NAMALWA (cell line): ENCODE data around the gene TMEM178A.
"Not testable (repeated sequence)": the region's sequence is repeated elsewhere in the genome, so short reads cannot be mapped to it uniquely, and the experiment has no call there.

Source experiments
- DNase-seq: peaks from one replicate; pipeline ENCODE4 v3.0.0-alpha.2; 2015; ENCODE audit warnings: low spot score

Gene TMEM178A

DNA sequence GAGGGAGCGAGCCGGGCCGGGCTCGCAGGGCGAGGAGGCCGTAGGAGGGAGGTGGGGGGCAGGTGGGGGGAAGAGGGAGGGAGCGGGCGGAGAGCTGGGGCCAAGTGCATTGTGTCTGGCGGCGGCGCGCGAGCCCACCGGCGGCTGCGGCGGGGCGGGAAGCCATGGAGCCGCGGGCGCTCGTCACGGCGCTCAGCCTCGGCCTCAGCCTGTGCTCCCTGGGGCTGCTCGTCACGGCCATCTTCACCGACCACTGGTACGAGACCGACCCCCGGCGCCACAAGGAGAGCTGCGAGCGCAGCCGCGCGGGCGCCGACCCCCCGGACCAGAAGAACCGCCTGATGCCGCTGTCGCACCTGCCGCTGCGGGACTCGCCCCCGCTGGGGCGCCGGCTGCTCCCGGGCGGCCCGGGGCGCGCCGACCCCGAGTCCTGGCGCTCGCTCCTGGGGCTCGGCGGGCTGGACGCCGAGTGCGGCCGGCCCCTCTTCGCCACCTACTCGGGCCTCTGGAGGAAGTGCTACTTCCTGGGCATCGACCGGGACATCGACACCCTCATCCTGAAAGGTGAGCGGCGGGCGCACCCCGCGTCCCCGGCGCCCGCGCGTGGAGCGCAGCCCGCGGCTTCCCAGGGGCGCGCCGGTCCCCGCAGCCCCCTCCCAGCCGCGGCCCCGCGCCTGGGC is at the start of gene TMEM178A:
TMEM178A (plus strand) TSS at position 107 of the 680 bp plus-strand sequence; CDS start at position 165, 58 bp downstream.
- no peak for DNase-seq

DNA sequence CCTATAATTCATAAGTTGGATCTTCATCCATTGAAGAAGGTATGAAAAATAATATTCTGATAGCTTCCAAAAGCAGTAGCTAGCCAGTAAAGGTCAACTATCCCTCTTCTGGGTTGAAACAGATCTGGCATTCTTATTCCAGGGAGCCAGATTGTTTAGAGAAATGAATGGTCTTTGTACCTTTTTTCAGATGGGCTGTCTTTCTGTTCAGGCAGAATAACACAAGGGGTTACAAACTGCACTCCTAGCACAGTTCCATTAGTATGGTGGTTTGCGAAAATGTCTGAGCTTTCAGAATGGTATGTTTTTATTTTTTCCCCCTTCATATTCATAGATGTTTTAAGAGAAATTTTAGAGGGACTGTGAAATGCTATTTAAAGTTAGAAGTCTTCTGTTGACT is 47.5 kb upstream of the TMEM178A start:
- DNase-seq = no peak

DNA sequence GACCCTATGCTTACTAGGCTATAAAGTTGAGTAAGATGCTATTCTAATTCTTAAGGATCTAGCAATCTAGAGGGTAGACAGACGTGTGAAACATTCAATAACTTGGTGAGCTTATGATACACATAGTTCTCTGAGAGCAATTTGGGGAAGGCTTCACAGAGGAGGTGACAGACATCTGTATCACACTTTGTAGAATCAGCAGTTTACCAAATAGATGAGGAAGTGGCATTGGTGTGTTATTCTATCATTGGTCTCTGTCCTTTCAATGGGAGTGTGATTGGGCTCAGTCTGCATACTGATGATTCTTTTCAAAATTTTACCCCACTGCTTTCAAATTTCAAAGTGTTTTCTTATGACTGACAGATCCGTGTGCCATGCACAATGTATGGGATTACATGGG is 47.0 kb upstream of the TMEM178A start:
- DNase-seq = no peak

DNA sequence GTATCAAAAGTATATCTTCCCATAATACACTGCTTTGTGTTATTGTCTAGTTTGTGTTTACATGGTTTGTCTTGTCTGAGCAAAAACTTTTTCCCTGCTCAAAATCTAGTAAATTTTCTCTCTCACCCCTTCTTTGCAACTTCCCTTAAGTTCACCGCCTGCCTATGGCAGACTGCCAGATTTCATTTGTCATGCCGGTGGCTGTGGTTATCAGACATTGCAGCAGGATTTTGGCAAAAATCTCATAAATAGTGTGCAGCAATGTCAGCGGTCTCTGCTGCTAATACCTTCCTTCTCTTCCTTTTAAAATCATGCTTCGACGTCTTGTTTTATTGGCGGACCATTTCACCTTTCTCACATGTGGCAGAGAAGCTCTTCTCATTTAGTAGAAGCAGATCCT is 45.6 kb upstream of the TMEM178A start:
- peak; percentile 63 for DNase-seq

DNA sequence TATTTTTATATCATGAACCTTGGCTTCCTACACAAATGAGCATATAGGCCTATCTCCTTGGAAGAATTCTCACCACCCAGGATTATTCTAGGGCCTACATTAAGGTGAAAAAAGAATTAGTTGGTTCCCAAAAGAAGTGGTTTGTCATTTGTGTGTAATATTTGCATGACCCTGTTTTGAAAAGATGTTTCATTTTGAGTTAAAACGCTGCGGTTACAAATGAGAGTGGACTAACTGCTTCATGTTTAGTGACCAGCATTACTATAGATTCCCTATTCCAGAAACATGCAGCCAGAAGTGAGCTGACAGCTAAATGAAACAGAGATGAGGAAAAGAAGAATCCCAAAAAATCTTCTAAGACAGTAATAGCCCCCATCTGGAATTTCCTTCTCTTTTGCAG is 44.1 kb upstream of the TMEM178A start:
- no peak for DNase-seq

DNA sequence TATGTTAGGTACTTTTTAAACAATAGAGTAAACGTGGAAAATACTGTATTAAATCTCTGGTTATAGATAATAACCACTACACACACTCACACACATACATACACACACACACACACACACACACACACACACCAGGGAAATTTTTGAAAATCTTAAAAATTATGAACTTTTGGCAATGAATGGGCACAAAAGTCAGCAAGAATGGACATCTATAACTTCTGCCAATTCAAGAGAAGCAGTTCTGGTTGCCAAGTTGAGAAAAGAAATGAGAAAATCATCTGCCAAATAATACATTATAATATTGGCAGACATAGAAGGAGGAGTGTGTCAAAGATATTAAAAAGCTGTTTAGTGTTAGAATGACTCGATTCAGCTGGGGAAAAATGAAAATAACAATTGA is 42.9 kb upstream of the TMEM178A start:
- no peak for DNase-seq

DNA sequence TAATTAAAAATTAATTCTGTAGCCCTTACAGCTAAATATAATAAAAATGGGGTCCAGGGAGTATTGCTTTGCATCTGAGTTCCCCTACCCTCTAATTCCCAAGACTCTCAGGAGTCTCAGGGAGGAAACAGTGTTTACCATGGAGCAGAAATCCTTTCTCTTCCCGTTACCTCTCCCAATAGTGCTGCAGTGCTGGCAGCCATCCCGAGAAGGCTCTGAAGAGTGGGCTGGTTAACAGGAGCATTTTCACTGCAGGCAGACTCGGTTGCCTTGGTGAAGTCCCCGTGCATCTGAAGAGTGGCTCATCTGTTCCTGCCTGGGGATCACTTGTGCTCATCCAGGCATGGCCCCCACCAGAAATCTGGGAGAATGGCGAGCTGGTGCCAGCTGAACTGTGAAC is 41.8 kb upstream of the TMEM178A start:
- DNase-seq = no peak

DNA sequence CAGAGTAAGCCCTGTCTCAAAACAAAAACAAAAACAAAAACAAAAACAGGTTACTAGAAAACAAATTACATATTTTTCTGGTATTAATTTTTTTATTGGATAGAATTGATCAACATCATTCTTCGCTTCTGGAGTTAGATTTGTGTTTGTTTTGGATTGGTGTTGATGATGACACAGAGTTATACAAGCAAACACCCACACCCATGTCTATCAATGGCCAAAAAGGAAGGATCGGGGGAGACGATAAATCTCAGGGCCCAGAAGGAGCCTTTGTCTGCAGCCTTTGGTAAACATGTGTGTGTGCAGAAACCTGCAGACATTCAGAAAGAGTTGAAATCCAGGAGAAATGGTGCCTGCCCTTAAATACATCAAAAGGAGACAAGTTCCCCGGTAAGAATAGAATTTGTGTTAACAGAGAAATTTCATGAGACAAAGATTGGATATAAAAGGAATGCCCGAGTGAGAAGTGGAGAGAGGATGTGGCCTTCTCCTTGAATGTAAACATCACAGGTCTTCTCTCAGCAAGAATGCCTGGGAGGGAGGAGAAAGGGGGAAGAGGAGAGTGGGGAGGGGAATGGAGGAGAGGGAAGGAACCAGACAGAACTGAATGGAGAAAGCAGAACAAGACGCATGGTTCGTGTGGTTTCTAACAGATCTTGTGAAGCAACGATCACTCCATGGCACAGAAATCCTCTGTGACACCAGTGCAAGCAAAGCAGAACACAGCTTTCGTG is 40.4 kb upstream of the TMEM178A start:
- DNase-seq = no peak

DNA sequence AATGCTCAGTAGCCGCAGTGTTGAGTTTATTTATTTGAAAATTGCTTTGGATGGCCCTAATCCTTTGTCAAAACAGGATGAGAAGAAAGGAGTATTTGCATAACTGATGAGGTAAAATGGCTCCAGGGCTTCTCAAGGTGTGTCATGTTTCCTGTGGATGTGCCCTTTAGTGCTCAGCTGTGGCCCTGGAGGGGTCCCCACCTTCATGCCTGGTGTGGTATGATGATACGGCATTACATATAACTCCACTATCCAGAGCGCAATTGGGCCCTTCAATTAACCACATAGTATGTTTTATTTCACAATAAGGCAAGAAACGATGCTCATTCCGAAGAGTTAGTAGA is 39.8 kb upstream of the TMEM178A start:
- no peak for DNase-seq

DNA sequence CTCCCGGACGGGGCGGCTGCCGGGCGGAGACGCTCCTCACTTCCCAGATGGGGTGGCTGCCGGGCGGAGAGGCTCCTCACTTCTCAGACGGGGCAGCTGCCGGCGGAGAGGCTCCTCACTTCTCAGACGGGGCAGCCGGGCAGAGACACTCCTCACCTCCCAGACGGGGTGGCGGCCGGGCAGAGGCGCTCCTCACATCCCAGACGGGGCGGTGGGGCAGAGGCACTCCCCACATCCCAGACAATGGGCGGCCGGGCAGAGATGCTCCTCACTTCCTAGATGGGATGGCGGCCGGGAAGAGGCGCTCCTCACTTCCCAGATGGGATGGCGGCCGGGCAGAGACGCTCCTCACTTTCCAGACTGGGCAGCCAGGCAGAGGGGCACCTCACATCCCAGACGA is 37.4 kb upstream of the TMEM178A start:
- DNase-seq = not testable (repeated sequence)

DNA sequence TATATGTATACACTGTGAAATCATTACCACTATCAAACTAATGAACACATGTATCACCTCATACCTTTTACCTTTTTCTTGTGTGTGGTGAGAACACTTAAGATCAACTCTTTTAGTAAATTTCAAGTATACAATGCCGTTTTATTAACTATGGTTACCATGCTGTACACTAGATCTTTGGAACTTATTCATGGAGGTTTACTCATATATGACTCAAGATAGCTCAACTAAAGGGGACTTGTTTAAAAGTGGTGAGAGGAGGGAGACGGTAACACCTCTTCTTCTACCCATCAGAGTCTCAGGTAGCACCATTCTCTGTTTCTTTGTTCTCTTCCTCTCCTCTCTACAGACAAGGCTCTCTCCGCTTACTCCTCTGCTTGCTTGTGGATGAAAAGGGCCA is 36.1 kb upstream of the TMEM178A start:
- DNase-seq = no peak

DNA sequence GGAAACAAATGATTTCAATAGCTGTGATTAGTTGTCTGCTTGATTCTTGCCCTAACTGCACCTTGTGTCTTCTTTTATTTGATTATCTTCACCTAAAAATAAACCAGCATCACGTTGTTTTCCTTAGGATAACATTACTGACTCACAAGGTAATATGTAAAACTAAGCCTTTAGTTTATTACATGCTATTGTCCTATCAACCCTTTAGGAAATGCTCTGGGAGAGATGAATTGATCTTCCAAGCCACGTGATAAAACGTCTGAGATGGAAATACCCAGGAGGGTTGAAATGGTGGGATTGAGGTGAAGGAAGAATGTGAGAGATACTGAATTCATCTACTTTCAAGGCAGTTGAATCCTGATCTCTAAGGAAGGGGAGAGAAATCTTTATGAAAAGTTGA is 34.5 kb upstream of the TMEM178A start:
- DNase-seq = no peak

DNA sequence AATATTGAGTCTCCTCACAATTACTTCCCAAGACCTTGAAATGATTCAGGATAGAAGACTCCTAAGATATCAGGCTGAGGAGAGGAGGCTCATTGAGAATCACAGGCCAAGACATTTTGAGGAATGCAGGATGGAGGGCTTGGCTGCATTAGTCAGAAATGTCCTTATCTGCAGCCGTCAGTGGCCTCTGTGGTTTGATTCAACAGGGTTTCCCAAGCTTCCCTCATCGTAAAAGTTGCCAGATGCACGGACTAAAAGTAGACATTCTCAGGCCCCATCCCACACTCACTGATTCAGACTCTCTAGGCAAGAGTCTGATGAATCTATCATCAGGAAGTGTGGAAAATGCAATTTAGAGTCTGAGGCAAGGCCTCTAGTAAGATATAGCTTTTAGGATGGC is 34.0 kb upstream of the TMEM178A start:
- no peak for DNase-seq

DNA sequence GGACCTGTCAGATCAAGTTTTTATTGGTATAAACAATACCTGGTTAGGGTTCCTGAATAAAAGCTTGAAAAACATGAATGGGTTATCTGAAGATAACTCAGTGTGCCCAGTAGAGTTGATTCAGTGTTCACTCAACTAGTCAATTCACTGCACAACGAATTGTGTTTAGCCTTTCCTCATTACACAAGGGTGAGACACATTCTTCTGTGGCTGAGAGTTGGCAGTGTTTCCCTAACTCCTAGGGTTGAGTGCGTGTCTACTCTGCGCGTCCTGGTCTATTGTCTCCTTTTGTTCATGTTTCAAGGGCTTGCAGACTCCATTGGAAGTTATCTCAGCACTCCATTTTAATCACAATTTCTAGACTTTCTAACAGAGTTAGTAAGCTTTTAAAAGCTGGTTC is 32.8 kb upstream of the TMEM178A start:
- DNase-seq = no peak

DNA sequence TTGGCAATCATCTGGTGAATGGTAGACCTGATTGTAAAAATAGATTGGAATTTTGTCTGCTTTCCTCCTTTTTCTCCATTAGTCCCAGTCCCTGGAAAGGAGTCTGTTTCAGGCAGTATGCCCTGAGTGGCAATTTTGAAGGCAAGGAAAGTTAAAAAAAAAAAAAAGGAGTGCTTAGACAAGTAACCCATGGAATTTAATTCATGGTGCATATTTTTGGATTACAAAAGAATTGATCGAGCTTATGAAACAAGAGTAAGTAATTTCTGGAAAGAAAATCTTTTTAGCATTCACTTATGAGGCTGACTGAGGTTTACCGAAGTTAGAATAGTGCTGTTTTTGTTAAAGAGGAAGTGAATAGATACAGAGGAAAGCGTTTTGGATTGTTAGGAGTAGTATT is 29.4 kb upstream of the TMEM178A start:
- no peak for DNase-seq

DNA sequence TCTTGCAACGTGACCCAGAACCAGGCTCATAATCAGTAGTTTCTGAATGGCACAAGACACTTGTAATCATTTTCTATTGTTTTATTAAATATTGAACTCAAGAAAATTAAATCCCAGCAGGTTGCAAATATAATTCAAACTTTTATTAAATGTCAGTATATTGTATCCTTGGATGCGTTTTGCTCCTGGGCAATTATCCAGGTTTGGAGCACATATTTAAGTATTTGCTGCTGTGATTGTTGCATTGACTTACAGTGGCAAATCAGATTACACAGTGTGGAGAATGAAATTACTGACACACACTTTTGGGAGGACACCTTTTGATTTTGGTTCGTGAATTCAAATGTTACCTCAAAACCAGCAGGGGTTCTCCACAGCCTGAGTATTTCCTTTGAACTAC is 27.1 kb upstream of the TMEM178A start:
- DNase-seq = no peak

DNA sequence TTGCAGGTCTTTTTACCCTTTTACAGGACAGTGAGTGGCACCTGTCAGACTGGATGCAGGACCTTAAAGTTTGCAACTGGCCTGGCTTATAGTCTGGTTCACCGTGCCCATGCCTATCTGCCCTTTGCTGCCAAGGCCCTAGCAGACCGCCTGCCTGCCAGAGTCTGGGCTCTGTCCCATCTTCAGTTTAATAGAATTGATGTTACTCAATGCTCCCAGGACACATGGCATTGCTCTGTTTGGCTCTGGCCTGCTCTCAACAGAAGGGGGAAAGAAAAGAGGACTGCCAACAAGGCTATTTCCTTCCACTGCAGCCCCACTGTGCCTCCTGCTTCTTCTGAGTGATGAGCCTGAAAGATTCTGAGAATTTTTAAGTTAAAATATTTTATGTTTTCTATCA is 25.6 kb upstream of the TMEM178A start:
- no peak for DNase-seq

DNA sequence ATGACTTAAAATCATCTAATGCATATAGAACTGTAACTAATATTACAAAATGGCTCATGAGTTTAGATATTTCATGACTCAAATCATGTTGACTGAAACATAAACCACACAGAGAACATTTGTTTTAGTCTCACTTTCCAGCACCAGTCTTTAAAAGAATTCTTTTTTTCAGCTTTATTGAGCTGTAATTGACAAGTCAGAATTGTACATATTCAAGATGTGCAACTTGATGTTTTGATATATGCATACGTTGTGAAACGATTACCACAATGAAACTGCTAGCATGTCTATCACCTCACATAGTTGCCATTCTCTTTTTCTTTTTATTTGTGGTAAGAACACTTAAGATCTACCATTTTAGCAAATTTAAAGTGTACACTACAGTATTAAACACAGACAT is 25.0 kb upstream of the TMEM178A start:
- DNase-seq = no peak

DNA sequence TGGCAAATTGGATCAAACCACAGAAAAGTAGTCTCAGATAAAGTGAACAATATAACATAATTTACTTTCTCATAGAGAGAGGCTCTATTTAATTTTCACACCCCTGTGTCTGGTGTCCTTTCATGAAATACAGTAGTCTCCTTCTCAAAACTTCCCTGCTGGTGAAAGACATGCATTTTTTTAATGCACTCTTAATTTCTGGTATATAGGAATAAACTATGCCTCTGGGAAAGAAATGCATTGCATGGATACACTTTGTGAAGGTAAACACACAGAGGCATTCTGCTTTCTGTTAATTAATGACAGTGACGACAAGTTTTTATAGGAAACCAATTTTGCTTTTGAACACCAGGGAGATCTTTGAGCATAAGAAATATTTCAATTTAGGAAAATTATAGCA is 24.1 kb upstream of the TMEM178A start:
- no peak for DNase-seq

DNA sequence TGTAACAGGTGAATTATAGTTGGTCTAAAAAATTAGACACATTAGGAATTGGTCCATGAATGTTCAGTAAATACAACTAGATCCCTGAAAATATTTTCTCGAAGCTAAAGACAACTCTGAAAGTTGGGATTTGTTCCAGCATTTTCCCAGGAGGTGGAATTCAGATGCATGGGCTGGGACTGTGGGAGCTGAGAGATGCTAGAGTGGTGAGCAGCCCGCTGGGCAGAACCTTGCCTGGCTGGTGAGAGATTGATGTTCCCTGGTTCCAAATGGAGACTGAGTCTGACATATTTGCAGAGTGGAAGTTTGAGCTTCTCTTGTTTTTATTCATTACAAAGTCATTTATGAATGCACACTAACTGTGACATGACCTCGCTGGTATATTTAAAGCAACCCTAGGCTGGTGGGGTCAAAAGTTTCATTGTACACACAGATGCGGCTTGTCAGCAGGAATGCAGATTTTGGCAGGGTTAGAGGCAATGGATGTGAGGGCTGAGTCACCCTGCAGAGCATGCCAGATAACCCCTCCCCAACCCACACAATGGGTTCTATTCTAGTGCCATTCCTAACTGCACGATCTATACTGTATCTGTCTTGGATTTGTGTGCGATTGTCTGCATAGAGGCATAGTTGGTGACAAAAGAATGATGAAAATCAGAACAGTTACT is 23.5 kb upstream of the TMEM178A start:
- DNase-seq = no peak

DNA sequence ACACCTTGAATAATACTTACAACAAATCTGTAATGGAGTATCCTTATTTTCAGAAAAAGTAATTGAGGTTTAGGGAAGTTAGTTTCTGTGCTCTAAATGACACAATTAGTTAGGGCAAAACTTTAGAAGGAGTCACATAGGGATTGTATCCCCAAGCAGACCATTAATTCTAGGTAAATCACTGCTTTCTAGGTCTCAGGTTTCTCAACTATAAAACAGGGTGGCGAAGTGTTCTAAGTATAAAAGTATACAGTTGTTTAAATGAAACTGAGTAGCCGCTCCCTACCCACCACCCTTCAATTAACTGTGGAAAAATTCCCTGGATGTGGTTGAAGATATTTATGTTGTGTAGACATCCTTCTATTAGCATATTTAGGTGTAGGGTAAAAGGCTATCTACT is 19.9 kb upstream of the TMEM178A start:
- no peak for DNase-seq

DNA sequence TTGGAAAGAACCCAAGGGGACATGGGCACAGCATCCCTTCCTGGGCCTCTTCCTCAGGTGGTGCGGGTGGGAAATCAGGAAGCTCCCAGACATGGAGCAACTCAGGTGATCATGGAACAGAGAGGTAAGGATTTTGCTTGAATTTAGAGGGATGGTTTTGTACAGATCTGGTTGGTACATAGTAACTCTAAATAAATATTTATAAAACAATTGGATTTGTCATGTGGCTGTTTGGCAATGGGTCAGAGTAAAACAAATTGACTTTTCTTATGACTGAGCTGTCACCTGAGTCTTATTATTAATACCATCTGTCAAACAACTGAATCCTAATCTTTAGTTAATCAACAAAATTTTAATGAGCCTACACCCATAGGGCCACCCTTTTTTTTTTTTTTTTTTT is 19.4 kb upstream of the TMEM178A start:
- no peak for DNase-seq

DNA sequence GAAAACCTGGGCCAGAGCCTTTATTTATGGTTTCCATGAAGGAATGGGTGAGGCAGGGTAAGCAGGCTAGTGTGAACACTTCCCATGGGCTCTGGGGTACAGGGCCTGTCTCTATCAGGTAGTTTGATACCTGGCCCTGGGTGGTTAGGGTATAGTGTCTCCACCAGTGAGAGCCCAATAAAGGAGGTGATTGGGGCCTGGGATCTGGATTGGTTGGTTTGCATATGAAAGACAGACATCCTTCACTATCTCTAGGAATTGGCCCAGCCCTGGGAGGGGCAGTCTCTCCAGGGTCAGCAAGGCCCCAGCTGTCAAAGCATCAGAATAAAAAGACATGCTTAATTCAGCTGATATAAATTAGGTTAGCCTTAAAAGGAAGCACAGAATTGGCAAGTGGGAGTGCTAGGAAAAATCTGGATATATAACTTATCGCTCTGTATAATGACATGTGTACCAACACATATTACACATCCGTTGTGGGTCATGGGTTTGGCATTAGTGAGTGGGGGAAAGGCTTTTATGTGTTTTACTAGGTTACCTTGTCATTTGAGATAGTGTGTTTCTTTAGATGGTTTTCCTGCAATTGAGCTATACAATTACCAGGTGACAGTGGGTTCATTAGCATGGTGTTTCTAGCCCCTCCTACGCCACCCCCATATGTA is 18.5 kb upstream of the TMEM178A start:
- DNase-seq = no peak
